Effector memory CD4-positive, alpha-beta T cell (primary cell): ENCODE results near the gene KIAA1143.

Source experiments
- DNase-seq, 3 donors: peaks; one replicate each; pipeline ENCODE4 v3.0.0-alpha.2; 2020
- H3K27ac ChIP-seq: 2 replicates; pipeline ENCODE4 v1.7.0; 2013; ENCODE audit warnings: mild to moderate bottlenecking, low read length, moderate library complexity; ENCODE audit not compliant: insufficient read depth, poor library complexity, severe bottlenecking
- H3K27me3 ChIP-seq: replicated peaks from 2 replicates; pipeline ENCODE4 v1.7.0; 2013; ENCODE audit warnings: mild to moderate bottlenecking, low read length; ENCODE audit not compliant: insufficient read depth, control insufficient read depth, poor library complexity, severe bottlenecking
- H3K36me3 ChIP-seq: 2 replicates; pipeline ENCODE4 v1.7.0; 2013; ENCODE audit warnings: mild to moderate bottlenecking, low read length, moderate library complexity; ENCODE audit not compliant: control insufficient read depth, insufficient read depth
- H3K4me1 ChIP-seq: 2 replicates; pipeline ENCODE4 v1.7.0; 2013; ENCODE audit warnings: low read length, mild to moderate bottlenecking; ENCODE audit not compliant: control insufficient read depth, insufficient read depth, poor library complexity, severe bottlenecking
- H3K4me3 ChIP-seq: 2 replicates; pipeline ENCODE4 v1.7.0; 2013; ENCODE audit warnings: low read length, low read depth, mild to moderate bottlenecking; ENCODE audit not compliant: insufficient read depth, poor library complexity, severe bottlenecking
- H3K9me3 ChIP-seq: 2 replicates; pipeline ENCODE4 v1.7.0; 2013; ENCODE audit warnings: mild to moderate bottlenecking, low read length, moderate library complexity; ENCODE audit not compliant: control insufficient read depth
- total RNA-seq, 3 donors: gene quantifications; one replicate each; lab custom pipeline; 2026; lab: John Stamatoyannopoulos, UW

The KIAA1143 gene
- 21.8 to 44.7 (median 40.5) reads per million in 3 donors for total RNA-seq

DNA sequence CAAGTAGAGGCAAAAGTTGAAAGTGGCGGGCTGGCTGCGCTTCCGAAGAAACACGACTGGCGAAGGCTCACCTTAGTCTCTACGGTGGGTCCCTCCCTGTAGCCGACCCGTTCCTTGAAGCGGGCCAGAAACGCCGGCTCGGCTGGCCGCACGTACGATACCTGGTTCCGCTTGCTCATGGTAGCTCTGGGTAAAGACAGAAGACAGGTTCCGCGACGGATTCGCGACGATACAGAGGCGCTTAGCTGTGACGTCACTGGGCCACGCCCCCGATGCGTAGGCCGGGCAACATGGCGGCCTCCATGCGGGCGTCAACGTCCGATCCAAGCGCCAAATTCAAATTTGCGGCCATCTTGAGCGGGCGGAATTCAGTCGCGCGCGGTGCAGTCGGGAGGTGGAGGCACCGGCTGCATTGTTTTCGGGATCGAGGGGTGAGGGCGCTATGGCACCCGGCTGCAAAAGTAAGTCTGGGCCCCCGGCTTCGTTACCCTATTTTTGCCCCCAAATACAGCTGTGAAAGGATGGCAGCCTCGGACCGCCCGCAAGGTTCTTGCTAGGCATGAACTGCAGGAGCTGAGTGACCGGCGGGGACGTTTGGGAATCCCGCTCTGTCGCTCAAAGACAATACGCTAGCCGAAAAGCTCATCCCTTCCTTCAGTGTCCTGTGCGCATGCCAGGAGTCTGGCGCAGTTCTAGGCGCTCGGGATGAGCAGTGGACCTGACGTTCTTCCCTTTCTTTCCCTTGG lies at the start of gene KIAA1143, which contains the start of gene KIF15:
Gene KIAA1143 (minus strand): TSS at position 196 of the 746 bp plus-strand sequence. CDS start 17 bp downstream, at position 179.
Gene KIF15 (plus strand): TSS at position 371 of the 746 bp plus-strand sequence. CDS start 72 bp downstream, at position 443.
- H3K27me3 ChIP-seq, result no peaks in the 10 kb centered on the region
- no peaks in the 10 kb centered on the region for H3K36me3 ChIP-seq
- peak within 1 kb of the TSS; percentile 89 for H3K4me3 ChIP-seq
- H3K4me1 ChIP-seq, result peaks cover 3% of the 10 kb centered on the region
- DNase-seq, result peak; percentile 89 to 94 (median 92)
- H3K9me3 ChIP-seq, result no peaks in the 10 kb centered on the region
- H3K27ac ChIP-seq, result peak within 1 kb of the TSS; percentile 72

DNA sequence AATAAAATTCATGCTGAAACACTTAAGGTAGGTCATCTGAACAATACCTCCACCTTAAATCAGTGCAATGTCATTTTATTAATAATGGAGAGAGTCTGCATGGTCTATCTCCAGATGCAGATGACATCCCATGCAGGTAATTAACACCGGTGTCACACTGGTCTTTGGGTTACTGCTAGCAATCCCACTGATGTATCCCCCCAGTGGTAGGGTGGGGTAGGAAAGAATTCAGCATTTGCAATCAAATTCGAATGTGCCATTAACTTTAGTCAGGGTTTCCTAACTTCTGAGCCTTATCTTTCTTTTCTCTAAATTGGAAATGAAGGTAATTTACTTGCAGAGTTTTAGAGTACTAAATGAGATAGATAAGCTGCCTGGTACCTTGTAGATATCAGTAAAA lies 44.5 kb upstream of the KIAA1143 start:
- no peak overlapping the region for H3K4me3 ChIP-seq
- H3K27me3 ChIP-seq, result no peaks in the 10 kb centered on the region
- no peaks in the 10 kb centered on the region for H3K36me3 ChIP-seq
- no peaks in the 10 kb centered on the region for H3K9me3 ChIP-seq
- H3K27ac ChIP-seq, result no peak overlapping the region
- no peak for DNase-seq
- no peaks in the 10 kb centered on the region for H3K4me1 ChIP-seq

DNA sequence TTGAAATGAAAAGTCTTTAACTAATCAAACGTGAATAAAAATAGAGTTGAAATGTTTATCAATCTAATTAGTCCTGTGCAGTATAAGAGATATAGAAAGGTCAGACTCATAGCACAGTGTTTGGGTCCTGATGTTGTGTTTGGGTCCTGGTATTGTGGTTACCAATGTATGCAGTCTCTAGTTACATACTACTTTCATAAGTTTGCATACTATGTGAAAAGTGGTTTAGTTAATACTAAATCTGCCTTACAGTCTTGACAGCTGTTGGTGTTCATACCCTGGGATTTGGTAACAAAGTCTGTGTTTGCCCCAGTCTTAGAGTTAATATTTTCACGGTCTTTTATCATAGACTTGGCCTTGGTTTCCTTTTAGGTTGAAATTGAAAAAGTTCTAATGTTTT lies 41.9 kb upstream of the KIAA1143 start:
- H3K27me3 ChIP-seq, result no peaks in the 10 kb centered on the region
- H3K27ac ChIP-seq, result no peak overlapping the region
- no peaks in the 10 kb centered on the region for H3K9me3 ChIP-seq
- no peaks in the 10 kb centered on the region for H3K4me1 ChIP-seq
- DNase-seq, result no peak
- no peaks in the 10 kb centered on the region for H3K36me3 ChIP-seq
- H3K4me3 ChIP-seq, result no peak overlapping the region

DNA sequence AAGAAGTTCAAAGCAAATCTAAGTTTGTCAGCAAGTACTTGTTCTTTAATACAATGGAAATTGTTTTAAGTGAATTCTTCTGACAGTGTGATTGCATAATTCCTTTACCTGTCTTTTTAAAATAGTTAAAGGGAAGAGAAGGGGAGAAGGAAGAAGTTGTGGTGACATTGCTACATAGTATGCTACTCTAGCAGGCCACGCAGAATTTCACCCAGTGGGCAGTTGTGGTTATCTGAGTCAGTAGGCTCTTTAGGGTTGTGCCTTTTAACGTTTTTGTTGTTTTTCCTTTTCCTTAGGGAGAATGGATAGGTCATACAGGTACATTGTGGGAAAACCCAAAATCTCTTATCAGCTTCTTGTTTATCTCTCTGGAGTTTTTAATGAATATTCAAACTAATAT lies 40.6 kb upstream of the KIAA1143 start:
- no peaks in the 10 kb centered on the region for H3K4me1 ChIP-seq
- H3K27me3 ChIP-seq, result no peaks in the 10 kb centered on the region
- H3K27ac ChIP-seq, result no peak overlapping the region
- H3K4me3 ChIP-seq, result no peak overlapping the region
- no peak for DNase-seq
- H3K36me3 ChIP-seq, result no peaks in the 10 kb centered on the region
- H3K9me3 ChIP-seq, result no peaks in the 10 kb centered on the region

GRCh38 chr3:44795197-44795596 lies 33.8 kb upstream of the KIAA1143 start:
- H3K36me3 ChIP-seq, result no peaks in the 10 kb centered on the region
- DNase-seq, result no peak

DNA sequence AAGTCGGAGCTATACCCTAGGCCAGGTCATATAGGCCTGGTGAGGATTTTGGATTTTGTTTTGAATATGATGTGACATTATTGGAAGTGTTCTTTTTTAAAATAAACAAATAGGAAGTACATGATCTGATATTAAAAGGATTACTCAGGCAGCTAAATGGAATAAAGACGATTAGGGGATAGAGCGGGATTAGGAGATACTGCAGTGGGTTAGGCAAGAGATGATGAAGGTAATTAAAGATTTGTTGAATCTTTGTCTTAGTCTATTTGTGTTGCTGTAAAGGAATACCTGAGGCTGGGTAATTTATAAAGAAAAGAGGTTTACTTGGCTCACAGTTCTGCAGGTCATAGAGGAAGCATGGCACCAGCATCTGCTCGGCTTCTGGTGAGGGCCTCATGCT lies 21.5 kb upstream of the KIAA1143 start:
- H3K9me3 ChIP-seq, result no peaks in the 10 kb centered on the region
- no peak overlapping the region for H3K4me3 ChIP-seq
- no peaks in the 10 kb centered on the region for H3K36me3 ChIP-seq
- no peak overlapping the region for H3K27ac ChIP-seq
- DNase-seq, result no peak
- no peaks in the 10 kb centered on the region for H3K27me3 ChIP-seq
- H3K4me1 ChIP-seq, result no peaks in the 10 kb centered on the region

More at GRCh38 chr3:44795197-44795596, 33.8 kb upstream of the KIAA1143 start:
- Histone ChIP-seq H3K27me3 (no peaks in the 10 kb centered on the region), H3K4me1 (no peaks in the 10 kb centered on the region), H3K9me3 (no peaks in the 10 kb centered on the region), H3K27ac (no peak overlapping the region), H3K4me3 (no peak overlapping the region)

- no peak for DNase-seq
- no peaks in the 10 kb centered on the region for H3K27me3 ChIP-seq
- H3K4me3 ChIP-seq, result no peak overlapping the region
- no peaks in the 10 kb centered on the region for H3K4me1 ChIP-seq
- no peak overlapping the region for H3K27ac ChIP-seq
- H3K36me3 ChIP-seq, result no peaks in the 10 kb centered on the region
- no peaks in the 10 kb centered on the region for H3K9me3 ChIP-seq
These were observed 10.7 kb upstream of the KIAA1143 start for GRCh38 chr3:44772099-44772442.

DNA sequence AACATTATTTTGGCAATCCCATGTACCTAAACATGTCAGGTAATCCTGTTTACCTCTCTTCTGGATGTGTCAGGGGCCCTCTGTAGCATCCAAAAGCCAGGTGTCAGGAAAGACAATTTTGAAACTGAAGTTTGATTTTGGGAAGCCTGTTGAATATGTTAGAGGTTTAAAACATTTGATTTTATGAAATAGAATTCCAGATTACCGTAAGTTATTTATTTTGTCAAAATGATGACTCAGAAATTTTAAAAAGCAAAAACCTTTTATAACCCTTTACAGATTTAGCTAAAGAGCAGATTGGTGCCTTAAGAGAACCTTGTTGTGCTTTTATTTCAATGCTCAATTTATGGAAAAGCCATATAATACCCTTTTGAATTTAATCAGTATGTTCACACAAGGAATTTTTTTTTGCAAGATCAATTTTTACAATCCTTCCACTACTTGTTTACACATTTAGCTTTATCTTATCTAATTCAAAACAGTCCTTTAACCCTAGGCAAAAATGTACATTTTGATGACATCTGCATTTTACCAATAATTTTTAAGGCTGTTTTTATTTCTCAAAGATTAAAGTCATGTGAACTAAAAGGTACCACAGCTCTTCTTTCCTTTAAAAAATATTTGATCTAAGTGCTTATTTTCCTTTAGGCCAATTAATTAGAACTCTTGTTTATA lies 10.1 kb upstream of the KIAA1143 start:
- H3K4me3 ChIP-seq, result no peak overlapping the region
- H3K27ac ChIP-seq, result no peak overlapping the region
- H3K36me3 ChIP-seq, result no peaks in the 10 kb centered on the region
- H3K27me3 ChIP-seq, result no peaks in the 10 kb centered on the region
- H3K9me3 ChIP-seq, result no peaks in the 10 kb centered on the region
- no peaks in the 10 kb centered on the region for H3K4me1 ChIP-seq
- DNase-seq, result no peak

GRCh38 chr3:44764248-44764647 lies 2.8 kb upstream of the KIAA1143 start:
- no peak for DNase-seq
- no peak overlapping the region for H3K4me3 ChIP-seq
- H3K36me3 ChIP-seq, result no peaks in the 10 kb centered on the region
- H3K9me3 ChIP-seq, result no peaks in the 10 kb centered on the region
- H3K4me1 ChIP-seq, result peaks cover 3% of the 10 kb centered on the region
- no peak overlapping the region for H3K27ac ChIP-seq
- no peaks in the 10 kb centered on the region for H3K27me3 ChIP-seq

GRCh38 chr3:44762690-44763089 lies 1.3 kb upstream of the KIAA1143 start:
- Histone ChIP-seq H3K4me3 (no peak overlapping the region), H3K36me3 (no peaks in the 10 kb centered on the region), H3K9me3 (no peaks in the 10 kb centered on the region), H3K4me1 (peaks cover 3% of the 10 kb centered on the region), H3K27me3 (no peaks in the 10 kb centered on the region), H3K27ac (no peak overlapping the region)
- no peak for DNase-seq
